Measurements from ENCODE around the gene ALDH1A3.

ALDH1A3 gene

GRCh38 chr15:100879464-100880138, at the start of gene ALDH1A3:
Gene ALDH1A3 (plus strand): TSS chr15:100879831. CDS start chr15:100879908, 77 bp downstream.
- H3K4me3 ChIP-seq (ENCODE audit: low read length) = peak within 1 kb of the TSS; percentile 80
- no peak for DNase-seq (ENCODE audit: low read depth)
- no peak for TF ChIP-seq CTCF (conservative IDR thresholded peaks at IDR 0.05; ENCODE audit: low read depth, low read length)

- no peak for TF ChIP-seq CTCF (conservative IDR thresholded peaks at IDR 0.05; ENCODE audit: low read depth, low read length)
Observed at GRCh38 chr15:100831467-100831866, 48.2 kb upstream of the ALDH1A3 start.

GRCh38 chr15:100832149-100832942, 47.3 kb upstream of the ALDH1A3 start:
- DNase-seq (ENCODE audit: low read depth) = no peak
- H3K4me3 ChIP-seq (ENCODE audit: low read length) = no peak overlapping the region

More at GRCh38 chr15:100831467-100831866, 48.2 kb upstream of the ALDH1A3 start:
- DNase-seq (ENCODE audit: low read depth) = no peak
- H3K4me3 ChIP-seq (ENCODE audit: low read length) = no peak overlapping the region

GRCh38 chr15:100833417-100834389, 45.9 kb upstream of the ALDH1A3 start:
- no peak overlapping the region for H3K4me3 ChIP-seq (ENCODE audit: low read length)
- no peak for DNase-seq (ENCODE audit: low read depth)
- no peak for TF ChIP-seq CTCF (conservative IDR thresholded peaks at IDR 0.05; ENCODE audit: low read depth, low read length)

More at GRCh38 chr15:100832149-100832942, 47.3 kb upstream of the ALDH1A3 start:
- no peak for TF ChIP-seq CTCF (conservative IDR thresholded peaks at IDR 0.05; ENCODE audit: low read depth, low read length)

- no peak for DNase-seq (ENCODE audit: low read depth)
Observed at GRCh38 chr15:100834731-100835130, 44.9 kb upstream of the ALDH1A3 start.

More at GRCh38 chr15:100834731-100835130, 44.9 kb upstream of the ALDH1A3 start:
- H3K4me3 ChIP-seq (ENCODE audit: low read length) = no peak overlapping the region
- TF ChIP-seq CTCF (conservative IDR thresholded peaks at IDR 0.05; ENCODE audit: low read depth, low read length) = no peak

Measured in retinal pigment epithelial cell (primary cell).